Smooth muscle cell (in vitro differentiated cells): ENCODE data around the gene NR6A1. TPM values are rescaled to one million over a fixed set of nuclear protein-coding genes. Genes with fewer than 3 reads are reported as not detected.

Experiments
- DNase-seq: peaks from one replicate; lab custom pipeline; 2025; ENCODE audit not compliant: unreplicated experiment; lab: John Stamatoyannopoulos, UW
- H2AFZ ChIP-seq: fragments of 200-600 bp; sonication (generic); 2 replicates; pipeline ENCODE4 v1.6.0; 2016; ENCODE audit warnings: antibody characterized with exemption, low read depth, mild to moderate bottlenecking
- H3F3A ChIP-seq: fragments of 200-600 bp; sonication (generic); 2 replicates; pipeline ENCODE4 v1.6.0; 2017; ENCODE audit warnings: antibody characterized with exemption, low read depth
- H3K27ac ChIP-seq: fragments of 200-600 bp; sonication (generic); 2 replicates; pipeline ENCODE4 v1.5.1; 2016; ENCODE audit warnings: low read depth, mild to moderate bottlenecking
- H3K27me3 ChIP-seq: fragments of 200-600 bp; sonication (generic); 2 replicates; pipeline ENCODE4 v1.6.1; 2016; ENCODE audit warnings: low read depth, mild to moderate bottlenecking
- H3K36me3 ChIP-seq: fragments of 200-600 bp; sonication (generic); 2 replicates; pipeline ENCODE4 v1.5.1; 2016; ENCODE audit warnings: low read depth
- H3K4me1 ChIP-seq: fragments of 200-600 bp; sonication (generic); 2 replicates; pipeline ENCODE4 v1.5.1; 2016; ENCODE audit warnings: low read depth
- H3K4me2 ChIP-seq: fragments of 200-600 bp; sonication (generic); 2 replicates; pipeline ENCODE4 v1.6.0; 2016; ENCODE audit warnings: mild to moderate bottlenecking
- H3K4me3 ChIP-seq: fragments of 200-600 bp; sonication (generic); 2 replicates; pipeline ENCODE4 v1.5.1; 2016; ENCODE audit warnings: mild to moderate bottlenecking
- H3K79me2 ChIP-seq: fragments of 200-600 bp; sonication (generic); 2 replicates; pipeline ENCODE4 v1.6.0; 2016; ENCODE audit warnings: low read depth, mild to moderate bottlenecking
- H3K9ac ChIP-seq: fragments of 200-600 bp; sonication (generic); 2 replicates; pipeline ENCODE4 v1.6.0; 2016; ENCODE audit warnings: low read depth
- H3K9me3 ChIP-seq: fragments of 200-600 bp; sonication (generic); replicated peaks from 2 replicates; pipeline ENCODE4 v1.5.1; 2016; ENCODE audit warnings: low read depth
- H4K20me1 ChIP-seq: fragments of 200-600 bp; sonication (generic); 2 replicates; pipeline ENCODE4 v1.6.0; 2016; ENCODE audit warnings: low read depth
- CTCF ChIP-seq: fragments of 200-600 bp; sonication (generic); IDR thresholded peaks from 2 replicates; pipeline ENCODE4 v1.5.1; 2017; ENCODE audit warnings: borderline replicate concordance, mild to moderate bottlenecking, antibody characterized with exemption; ENCODE audit not compliant: insufficient read depth, poor library complexity, severe bottlenecking
- WGBS: methylation state at CpG from one replicate; pipeline ENCODE4 v1.1.7; 2016; ENCODE audit warnings: low lambda C conversion rate; 5-methylcytosine and 5-hydroxymethylcytosine counted together
- polyA plus RNA-seq: library from polyadenylated mRNA; unstranded; fragments of >200 nt; fragmentation: Nextera tagmentation; extraction: Ambion mirVana; gene quantifications from 2 replicates; pipeline ENCODE4 v1.2.1, GENCODE V29; 2016
- total RNA-seq: library from RNA; depleted of rRNA; stranded (reverse); fragments of >200 nt; gene quantifications from 2 replicates; pipeline ENCODE4 v1.2.3, GENCODE V29; 2014

Gene NR6A1
- total and polyA plus RNA-seq, 2 experiments from 2014 or later, result 0.17 to 0.31 TPM

- no peaks in the 10 kb centered on the region for H3K79me2 ChIP-seq
- 66% methylated on average over 9 of the region's 9 CpGs for WGBS
- H3K27ac ChIP-seq, result no peak overlapping the region
- no peak overlapping the region for H3K4me2 ChIP-seq
- no peak for TF ChIP-seq CTCF
- no peaks in the 10 kb centered on the region for H3K9me3 ChIP-seq
- no peaks in the 10 kb centered on the region for H3K4me1 ChIP-seq
- no peaks in the 10 kb centered on the region for H3K27me3 ChIP-seq
- no peaks in the 10 kb centered on the region for H3F3A ChIP-seq
- H2AFZ ChIP-seq, result no peak overlapping the region
- no peak for DNase-seq
- H3K36me3 ChIP-seq, result no peaks in the 10 kb centered on the region
- H3K4me3 ChIP-seq, result no peak overlapping the region
- no peak overlapping the region for H3K9ac ChIP-seq
- H4K20me1 ChIP-seq, result no peaks in the 10 kb centered on the region
These were observed 22.0 kb upstream of the NR6A1 start for GRCh38 chr9:124793015-124793541.

DNA sequence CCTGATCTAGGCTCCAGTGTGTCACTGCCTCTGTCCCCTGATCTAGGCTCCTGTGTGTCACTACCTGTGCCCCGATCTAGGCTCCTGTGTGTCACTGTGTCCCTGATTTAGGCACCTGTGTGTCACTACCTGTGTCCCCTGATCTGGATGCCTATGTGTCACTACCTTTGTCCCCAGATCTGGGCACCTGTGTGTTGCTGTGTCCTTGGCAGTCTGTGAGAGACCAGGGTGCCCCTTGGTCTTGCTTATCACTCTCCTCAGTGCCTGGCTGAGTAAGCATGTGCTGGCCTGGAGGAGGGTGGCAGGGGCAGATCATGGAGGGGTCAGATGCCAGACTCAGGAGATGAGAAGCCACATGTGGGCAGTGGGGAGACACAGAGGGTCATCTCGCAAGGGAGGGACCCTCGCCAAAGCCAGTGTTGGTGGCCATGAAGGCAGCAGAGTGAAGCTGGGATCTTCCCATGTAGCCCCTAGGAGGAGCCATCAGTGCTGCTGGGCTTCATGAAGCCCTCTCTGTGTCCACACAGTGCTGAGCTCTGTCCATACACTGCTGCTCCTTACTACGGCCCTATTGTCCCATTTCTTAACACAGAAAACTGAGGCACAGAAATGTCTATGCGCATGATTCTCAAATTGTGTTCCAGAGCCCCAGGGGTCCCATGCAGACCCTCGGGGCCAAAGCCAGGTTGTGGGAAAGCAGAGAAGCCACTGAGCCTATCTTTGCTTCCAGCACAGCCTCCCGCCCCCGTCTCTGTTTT lies 21.3 kb upstream of the NR6A1 start:
- Histone ChIP-seq H4K20me1 (no peaks in the 10 kb centered on the region), H3K4me2 (no peak overlapping the region), H3K36me3 (no peaks in the 10 kb centered on the region), H3K27ac (no peak overlapping the region), H3K27me3 (no peaks in the 10 kb centered on the region), H3F3A (no peaks in the 10 kb centered on the region), H3K9me3 (no peaks in the 10 kb centered on the region), H2AFZ (no peak overlapping the region), H3K79me2 (no peaks in the 10 kb centered on the region), H3K9ac (no peak overlapping the region), H3K4me3 (no peak overlapping the region), H3K4me1 (no peaks in the 10 kb centered on the region)
- no peak for TF ChIP-seq CTCF
- DNase-seq, result no peak
- 89% methylated on average over 8 of the region's 8 CpGs for WGBS

GRCh38 chr9:124790801-124791505 lies 19.8 kb upstream of the NR6A1 start:
- no peak overlapping the region for H3K4me2 ChIP-seq
- TF ChIP-seq CTCF, result no peak
- 96% methylated on average over 5 of the region's 5 CpGs for WGBS
- no peak overlapping the region for H3K4me3 ChIP-seq
- H3K9me3 ChIP-seq, result no peaks in the 10 kb centered on the region
- H3K9ac ChIP-seq, result no peak overlapping the region
- H3K27me3 ChIP-seq, result no peaks in the 10 kb centered on the region
- H3K4me1 ChIP-seq, result no peaks in the 10 kb centered on the region
- H2AFZ ChIP-seq, result no peak overlapping the region
- H3K27ac ChIP-seq, result no peak overlapping the region
- H3K79me2 ChIP-seq, result no peaks in the 10 kb centered on the region
- no peak for DNase-seq
- no peaks in the 10 kb centered on the region for H3K36me3 ChIP-seq
- H4K20me1 ChIP-seq, result no peaks in the 10 kb centered on the region
- no peaks in the 10 kb centered on the region for H3F3A ChIP-seq
